Ramos (cell line): ENCODE data around the gene BMP10.
"Not testable (repeated sequence)": the region's sequence is repeated elsewhere in the genome, so short reads cannot be mapped to it uniquely, and the experiment has no call there.

ENCODE experiments used
- in situ Hi-C: fragments of 300-500 bp; cut with MboI; formaldehyde crosslinking; loops from one replicate; pipeline ENCODE4 v1.14.3; 2022; ENCODE audit warnings: low sequenced_read_pairs; ENCODE audit not compliant: unreplicated experiment

The BMP10 gene

GRCh38 chr2:68901561-68901960, 30.4 kb upstream of the BMP10 start:
- in situ Hi-C loops, result loop anchor here (25.0 kb wide), 1 partner anchor 564 kb away; no protein-coding TSS in a partner anchor

DNA sequence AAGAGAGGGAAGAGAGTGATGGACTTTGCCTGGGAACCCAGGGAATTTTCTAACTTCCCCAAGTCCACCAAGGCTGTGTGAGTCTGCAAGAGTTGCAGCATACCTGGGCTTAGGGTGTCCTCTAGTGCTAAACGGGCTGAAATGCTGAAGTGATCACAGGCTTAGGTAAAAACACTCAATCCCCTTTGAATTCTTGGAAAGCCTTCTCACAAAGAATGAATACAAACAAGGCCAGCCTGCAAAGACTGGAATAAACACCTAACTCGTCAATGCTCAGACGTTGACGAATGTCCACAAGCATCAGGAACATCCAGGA, 30.0 kb upstream of the BMP10 start:
- in situ Hi-C loops, result loop anchor here (25.0 kb wide), 1 partner anchor 564 kb away; no protein-coding TSS in a partner anchor

DNA sequence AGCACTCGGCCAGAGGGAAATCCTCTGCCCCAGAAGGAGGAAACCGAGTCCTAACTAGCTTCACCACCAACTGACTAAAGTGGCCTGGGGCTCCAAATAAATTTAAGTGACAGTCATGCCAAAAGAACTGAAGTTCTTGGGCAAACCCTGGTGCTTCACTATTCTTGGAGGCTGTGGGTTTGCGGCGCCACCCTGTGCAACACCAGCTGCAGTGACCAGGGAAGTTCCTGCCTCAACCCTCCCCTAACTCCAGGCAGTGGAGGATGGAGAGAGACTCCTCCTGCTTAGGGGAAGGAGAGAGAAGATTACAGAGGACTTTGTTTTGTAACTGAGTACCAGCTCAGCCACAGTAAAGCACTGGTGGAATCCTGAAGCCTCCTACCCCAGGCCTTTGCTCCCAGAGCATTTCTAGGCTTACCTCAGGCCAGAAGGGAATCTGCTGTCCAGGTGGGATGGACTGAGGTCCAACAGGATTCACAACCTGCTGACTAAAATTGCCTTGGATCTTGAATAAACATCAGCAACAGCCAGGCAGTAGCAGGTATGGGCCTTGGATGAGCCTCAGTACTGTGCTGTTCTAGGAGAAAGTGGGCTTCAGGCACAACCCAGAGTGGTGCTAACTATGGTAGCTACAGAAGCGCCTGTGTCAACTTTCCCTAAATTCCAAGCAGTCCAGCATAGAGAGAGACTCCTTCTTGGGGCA, 29.4 kb upstream of the BMP10 start:
- in situ Hi-C loops, result loop anchor here (25.0 kb wide), 1 partner anchor 563 kb away; no protein-coding TSS in a partner anchor

GRCh38 chr2:68895981-68896380, 24.8 kb upstream of the BMP10 start:
- in situ Hi-C loops, result not testable (repeated sequence)

- in situ Hi-C loops, result no loop called here
These were observed 18.3 kb upstream of the BMP10 start for GRCh38 chr2:68889500-68889899.

DNA sequence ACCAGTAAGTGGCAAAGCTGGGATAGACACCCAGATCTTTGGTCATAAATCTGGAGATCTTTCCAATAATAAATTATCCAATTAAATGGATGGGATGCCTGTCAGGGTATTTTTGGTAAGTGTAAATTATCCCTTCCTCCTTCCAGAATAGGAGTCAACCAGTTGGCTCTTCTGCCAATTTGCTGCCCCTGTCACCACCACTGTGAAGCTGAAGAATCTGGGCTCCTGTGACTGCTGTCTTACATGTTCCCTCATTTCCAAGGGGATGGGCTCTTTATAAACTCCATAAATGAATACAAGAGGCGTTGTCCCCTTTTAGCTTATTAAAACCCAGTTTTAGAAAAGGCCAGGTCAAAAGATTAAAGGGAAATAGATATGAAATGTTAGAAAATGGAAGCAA, 17.8 kb upstream of the BMP10 start:
- in situ Hi-C loops, result no loop called here

GRCh38 chr2:68888038-68888704, 17.0 kb upstream of the BMP10 start:
- in situ Hi-C loops, result no loop called here

- in situ Hi-C loops, result no loop called here
These were observed 14.5 kb upstream of the BMP10 start for GRCh38 chr2:68885811-68886075.

GRCh38 chr2:68885074-68885810, 14.0 kb upstream of the BMP10 start:
- in situ Hi-C loops, result no loop called here

GRCh38 chr2:68880213-68880612, 9.0 kb upstream of the BMP10 start:
- in situ Hi-C loops, result no loop called here

- in situ Hi-C loops, result no loop called here
These were observed 8.1 kb upstream of the BMP10 start for GRCh38 chr2:68879296-68879695.

DNA sequence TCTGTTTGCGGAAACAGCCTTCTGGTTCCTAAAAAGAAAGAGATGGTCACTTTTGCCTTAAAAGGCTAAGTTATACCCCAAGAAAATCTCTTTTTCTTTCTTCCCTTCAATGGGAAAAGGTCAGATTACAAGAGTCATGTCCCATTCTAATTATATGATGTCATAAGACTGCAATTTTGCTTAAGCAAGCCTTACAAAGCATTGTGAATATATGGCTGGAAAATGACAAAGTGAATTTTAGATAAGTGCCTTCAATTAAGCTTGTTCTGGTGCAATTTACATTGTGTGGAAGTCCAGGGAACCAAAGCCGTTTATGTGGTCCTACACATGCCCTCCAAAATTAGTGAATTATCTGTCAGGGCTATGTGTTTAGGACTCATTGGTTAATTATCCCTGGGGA, 7.6 kb upstream of the BMP10 start:
- in situ Hi-C loops, result no loop called here

- in situ Hi-C loops, result no loop called here
These were observed 7.0 kb upstream of the BMP10 start for GRCh38 chr2:68878071-68878711.

DNA sequence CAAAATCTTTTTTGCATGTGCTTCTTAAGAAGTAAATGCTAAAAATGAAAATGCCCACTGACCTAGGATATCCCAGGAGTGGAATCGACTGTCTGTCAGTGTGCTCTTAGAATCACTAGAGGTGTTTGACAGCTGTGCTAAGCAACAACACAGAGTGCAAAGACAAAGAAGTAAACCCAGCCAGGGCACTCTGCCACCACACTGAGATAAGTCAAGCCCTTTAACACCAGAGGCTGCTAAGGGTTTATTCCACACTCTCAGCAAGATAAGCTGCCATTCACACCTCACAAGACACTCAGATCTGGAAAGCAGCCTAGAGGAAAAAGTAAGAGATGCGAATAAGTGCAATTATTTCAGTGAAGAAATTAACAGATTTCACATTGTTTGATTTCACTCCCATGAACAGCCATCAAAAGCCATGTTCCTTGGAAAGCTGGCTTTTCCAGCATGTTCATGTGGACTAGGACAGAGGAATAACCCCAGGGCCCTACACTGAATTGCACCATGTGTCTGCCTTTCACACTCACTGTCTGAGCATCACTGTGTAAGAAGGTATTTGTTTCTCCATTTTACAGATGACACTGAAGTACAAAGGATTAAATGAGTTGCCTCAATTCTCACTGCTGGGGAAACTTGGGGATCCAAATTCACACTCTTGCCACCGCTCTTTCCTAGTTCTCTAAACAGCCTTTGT, 6.0 kb upstream of the BMP10 start:
- in situ Hi-C loops, result no loop called here

GRCh38 chr2:68870215-68870614, 982 bp downstream of the BMP10 start:
- in situ Hi-C loops, result no loop called here

DNA sequence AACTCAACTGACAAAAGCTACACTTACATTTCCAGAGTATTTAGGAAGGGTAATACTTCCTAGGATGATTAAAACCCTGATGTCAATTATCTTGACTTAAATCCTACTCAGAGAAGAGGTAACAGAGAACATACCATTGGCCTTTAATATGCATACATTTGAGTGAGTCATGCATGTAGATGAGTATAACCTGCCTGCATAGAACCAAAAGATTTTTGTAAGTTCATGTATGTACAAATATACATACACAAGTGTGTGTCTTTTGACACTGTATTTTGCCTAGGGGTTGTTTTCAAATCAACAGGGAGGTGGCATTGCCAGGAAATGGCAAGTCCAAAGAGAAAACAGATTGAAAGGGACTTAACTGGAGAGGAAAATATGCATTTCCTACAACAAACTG, 6.1 kb downstream of the BMP10 start:
- in situ Hi-C loops, result no loop called here

DNA sequence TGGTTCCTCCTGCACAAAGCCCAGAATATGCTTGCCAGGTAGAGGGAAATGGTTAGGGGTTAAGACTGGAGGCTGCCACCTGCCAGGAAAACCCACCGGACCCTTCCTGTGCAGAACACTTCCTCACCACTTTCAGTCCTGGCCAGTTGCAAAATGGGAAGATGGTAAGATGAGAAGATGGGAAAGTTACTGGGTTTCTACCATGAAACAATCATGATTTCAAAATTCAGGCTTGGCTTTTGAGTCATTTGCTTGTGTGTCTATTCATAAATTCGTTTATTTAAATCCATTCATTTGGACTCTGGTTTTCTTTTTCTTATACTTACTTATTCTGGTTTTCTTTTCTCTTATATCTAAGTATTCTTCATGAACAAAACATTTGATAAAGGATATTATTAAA, 7.2 kb downstream of the BMP10 start:
- in situ Hi-C loops, result no loop called here

DNA sequence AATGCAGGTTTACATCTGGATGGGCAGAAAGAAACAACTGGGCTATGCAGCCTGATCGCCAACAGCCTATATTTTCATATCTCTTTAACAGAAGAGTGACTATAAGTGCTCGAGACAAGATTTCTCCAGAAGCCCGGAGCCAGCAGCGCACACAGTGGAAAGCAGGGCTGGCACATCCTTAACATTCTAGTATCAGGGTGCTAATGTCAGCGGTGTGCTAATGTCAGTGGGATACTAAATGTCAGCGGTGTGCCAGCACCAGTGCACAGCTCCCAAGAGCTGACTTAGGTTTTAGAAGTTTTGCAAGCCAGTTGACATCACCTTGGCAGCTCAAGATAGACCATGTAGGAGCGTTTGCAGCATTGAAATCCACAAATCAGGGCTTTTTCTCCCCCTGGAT, 8.3 kb downstream of the BMP10 start:
- in situ Hi-C loops, result no loop called here

- in situ Hi-C loops, result no loop called here
These were observed 9.9 kb downstream of the BMP10 start for GRCh38 chr2:68861330-68861729.

GRCh38 chr2:68860111-68860510, 11.1 kb downstream of the BMP10 start:
- in situ Hi-C loops, result no loop called here
